IMR-90 (cell line): ENCODE results near the gene SEPSECS.

Experiments
- CEBPB ChIP-seq: IDR thresholded peaks from 2 replicates; pipeline ENCODE4 v1.6.1; 2012; ENCODE audit warnings: low read depth, low read length, improper control_type of control experiment
- CHD1 ChIP-seq: IDR thresholded peaks from 2 replicates; pipeline ENCODE4 v1.6.1; 2012; ENCODE audit warnings: low read depth, low read length, improper control_type of control experiment
- CTCF ChIP-seq: conservative IDR thresholded peaks from 2 replicates; pipeline ENCODE4 v1.5.1; 2012; ENCODE audit warnings: mild to moderate bottlenecking, low read depth, low read length, improper control_type of control experiment
- ELK1 ChIP-seq: fragments of 150-350 bp; IDR thresholded peaks from 2 replicates; pipeline ENCODE4 v1.6.1; 2016; ENCODE audit warnings: low read depth, mild to moderate bottlenecking, low read length, moderate library complexity, borderline replicate concordance
- MAZ ChIP-seq: IDR thresholded peaks from 2 replicates; pipeline ENCODE4 v1.6.1; 2012; ENCODE audit warnings: low read depth, mild to moderate bottlenecking, low read length, improper control_type of control experiment, moderate library complexity, borderline replicate concordance
- MXI1 ChIP-seq: IDR thresholded peaks from 2 replicates; pipeline ENCODE4 v1.6.1; 2012; ENCODE audit warnings: low read depth, mild to moderate bottlenecking, low read length, moderate library complexity, borderline replicate concordance
- NFE2L2 ChIP-seq: fragments of 150-350 bp; IDR thresholded peaks from 2 replicates; pipeline ENCODE4 v1.6.1; 2016; ENCODE audit warnings: low read depth, mild to moderate bottlenecking, low read length
- POLR2A ChIP-seq: IDR thresholded peaks from 2 replicates; pipeline ENCODE4 v1.6.1; 2012; ENCODE audit warnings: mild to moderate bottlenecking, low read depth, low read length
- RAD21 ChIP-seq: IDR thresholded peaks from 2 replicates; pipeline ENCODE4 v1.6.1; 2012; ENCODE audit warnings: low read length, improper control_type of control experiment
- RCOR1 ChIP-seq: IDR thresholded peaks from 2 replicates; pipeline ENCODE4 v1.6.1; 2012; ENCODE audit warnings: mild to moderate bottlenecking, low read length, improper control_type of control experiment; ENCODE audit not compliant: insufficient replicate concordance
- RFX5 ChIP-seq: IDR thresholded peaks from 2 replicates; pipeline ENCODE4 v1.8.0; 2012; ENCODE audit warnings: low read depth, mild to moderate bottlenecking, low read length, moderate library complexity
- SMC3 ChIP-seq: fragments of 150-350 bp; IDR thresholded peaks from 2 replicates; pipeline ENCODE4 v1.6.1; 2016; ENCODE audit warnings: low read depth, mild to moderate bottlenecking, antibody characterized with exemption, low read length, moderate library complexity
- USF2 ChIP-seq: fragments of 150-350 bp; IDR thresholded peaks from 2 replicates; pipeline ENCODE4 v1.6.1; 2017; ENCODE audit warnings: mild to moderate bottlenecking, antibody characterized with exemption, low read length, low read depth

GRCh38 chr4:25109511-25109910, 50.7 kb downstream of the SEPSECS start:
- TF ChIP-seq CTCF (no peak), POLR2A (no peak), MAZ (no peak), RCOR1 (no peak), SMC3 (no peak), RFX5 (no peak), ELK1 (no peak), CHD1 (no peak), MXI1 (no peak), NFE2L2 (no peak), USF2 (no peak), RAD21 (no peak), CEBPB (no peak)
